ENCODE results near the gene ZNF506.
"Not testable (repeated sequence)": the region's sequence is repeated elsewhere in the genome, so short reads cannot be mapped to it uniquely, and the experiment has no call there.

ZNF506 gene

GRCh38 chr19:19743921-19744320, 77.6 kb downstream of the ZNF506 start:
- DNase-seq: not testable (repeated sequence)

- DNase-seq: no peak
These were observed 78.4 kb downstream of the ZNF506 start for GRCh38 chr19:19743176-19743575.

GRCh38 chr19:19742773-19743172, 78.8 kb downstream of the ZNF506 start:
- no peak for DNase-seq

All from RPMI8226 (cell line).